ENCODE measurements around the gene SLC17A2. TPM values are rescaled to one million over a fixed set of nuclear protein-coding genes. Genes with fewer than 3 reads are reported as not detected.

Gene SLC17A2
- total and polyA plus RNA-seq, 2 of the 4 experiments (the other 2 are of a cell fraction): not detected

GRCh38 chr6:25953733-25954132 is 23.2 kb upstream of the SLC17A2 start:
- no peak overlapping the region for H2AK5ac ChIP-seq (ENCODE audit: low read depth, low read length)
- H4K91ac ChIP-seq (ENCODE audit: insufficient read depth, low read depth, low read length): no peak overlapping the region
- no peak overlapping the region for H3K4me2 ChIP-seq (ENCODE audit: low read depth, low read length)
- in situ Hi-C loops (cut with MboI; ENCODE audit: low sequenced_read_pairs): no loop called here
- H4K5ac ChIP-seq (ENCODE audit: low read depth, low read length): no peak overlapping the region
- no peak overlapping the region for H2AFZ ChIP-seq (replicated peaks; ENCODE audit: low read length, poor library complexity)
- no peaks in the 10 kb centered on the region for H3K9me1 ChIP-seq (ENCODE audit: insufficient read depth, low read length)
- intact Hi-C loops (cut with micrococcal nuclease): no loop called here
- H2BK5ac ChIP-seq (ENCODE audit: low read depth, low read length, poor library complexity, severe bottlenecking): no peak overlapping the region
- no peaks in the 10 kb centered on the region for H4K20me1 ChIP-seq (ENCODE audit: insufficient read depth, low read length)
- no peak overlapping the region for H4K8ac ChIP-seq (ENCODE audit: low read depth in 2 of 2, low read length in 2 of 2)
- ChIA-PET CTCF (no interaction called here), POLR2A (ENCODE audit: unreplicated experiment) (no interaction called here)
- no peak overlapping the region for H3K27ac ChIP-seq (ENCODE audit: insufficient read depth, low read length)
- H3K18ac ChIP-seq (ENCODE audit: low read depth, low read length): no peak overlapping the region
- H3K27me3 ChIP-seq (ENCODE audit: control insufficient read depth, insufficient read depth, low read length): peaks cover 1% of the 10 kb centered on the region; the same call in 1 of the 2 replicates
- H3K36me3 ChIP-seq (ENCODE audit: control insufficient read depth, insufficient read depth, low read length): no peaks in the 10 kb centered on the region
- no peak overlapping the region for H3K9ac ChIP-seq (ENCODE audit: low read depth, low read length)
- H3K79me1 ChIP-seq (ENCODE audit: low read depth in 1 of 2, low read length in 2 of 2): no peaks in the 10 kb centered on the region
- H3K4ac ChIP-seq (ENCODE audit: low read depth, low read length): no peak overlapping the region
- DNase-seq: no peak
- no peak overlapping the region for H3K56ac ChIP-seq (ENCODE audit: extremely low read depth, insufficient read depth, low read length)
- H2BK120ac ChIP-seq (ENCODE audit: low read depth, low read length): no peak overlapping the region
- TF ChIP-seq FOS (IDR thresholded peaks at IDR 0.05; ENCODE audit: low read depth, low read length): no peak
- TF ChIP-seq SMC3 (IDR thresholded peaks at IDR 0.05; ENCODE audit: low read depth, low read length): no peak
- TF ChIP-seq MXI1 (IDR thresholded peaks at IDR 0.05; ENCODE audit: borderline replicate concordance, low read depth, low read length): no peak
- no peak for TF ChIP-seq NFE2L2 (IDR thresholded peaks at IDR 0.05; ENCODE audit: low read depth, low read length)
- TF ChIP-seq RAD21 (IDR thresholded peaks at IDR 0.05; ENCODE audit: low read length): no peak
- no peak for TF ChIP-seq USF2 (IDR thresholded peaks at IDR 0.05; ENCODE audit: low read depth, low read length)
- TF ChIP-seq BHLHE40 (IDR thresholded peaks at IDR 0.05; ENCODE audit: low read depth, low read length): no peak
- no peak for TF ChIP-seq ELK1 (IDR thresholded peaks at IDR 0.05; ENCODE audit: borderline replicate concordance, low read depth, low read length)
- no peak for TF ChIP-seq RFX5 (IDR thresholded peaks at IDR 0.05; ENCODE audit: low read depth, low read length)
- H2BK15ac ChIP-seq (ENCODE audit: low read depth, low read length): no peak overlapping the region
- H3K14ac ChIP-seq (replicated peaks; ENCODE audit: low read depth, low read length): no peak overlapping the region
- peaks cover 2% of the 10 kb centered on the region; the same call in 1 of the 2 replicates for H3K4me1 ChIP-seq (ENCODE audit: control insufficient read depth, insufficient read depth, low read length)
- dilution Hi-C loops (cut with HindIII; ENCODE audit: low sequenced_read_pairs, unreplicated experiment): no loop called here
- ATAC-seq (ENCODE audit: low read depth): no peak
- no CpG with 5 or more reads among the region's 3 CpGs for WGBS, 2 experiments (ENCODE audit: extremely low coverage in 2 of 2, insufficient read length in 1 of 2)
- no peaks in the 10 kb centered on the region for H3K9me3 ChIP-seq (ENCODE audit: control insufficient read depth, insufficient read depth, low read length)
- no peak overlapping the region for H2BK20ac ChIP-seq (ENCODE audit: low read depth, low read length)
- no peak overlapping the region for H2AK9ac ChIP-seq (replicated peaks; ENCODE audit: low read depth, low read length, poor library complexity)
- no peak overlapping the region for H3K23ac ChIP-seq (ENCODE audit: low read depth, low read length)
- H3K4me3 ChIP-seq (ENCODE audit: insufficient read depth, low read depth, low read length): no peak overlapping the region
- BruUV-seq (replicated peaks): no TSS peak

Data from IMR-90 (cell line).